COLO829 (cell line): ENCODE results near the gene OR1I1.

Experiments used
- DNase-seq: peaks from one replicate; pipeline ENCODE4 v3.0.0; 2012; ENCODE audit warnings: low spot score

OR1I1 gene

DNA sequence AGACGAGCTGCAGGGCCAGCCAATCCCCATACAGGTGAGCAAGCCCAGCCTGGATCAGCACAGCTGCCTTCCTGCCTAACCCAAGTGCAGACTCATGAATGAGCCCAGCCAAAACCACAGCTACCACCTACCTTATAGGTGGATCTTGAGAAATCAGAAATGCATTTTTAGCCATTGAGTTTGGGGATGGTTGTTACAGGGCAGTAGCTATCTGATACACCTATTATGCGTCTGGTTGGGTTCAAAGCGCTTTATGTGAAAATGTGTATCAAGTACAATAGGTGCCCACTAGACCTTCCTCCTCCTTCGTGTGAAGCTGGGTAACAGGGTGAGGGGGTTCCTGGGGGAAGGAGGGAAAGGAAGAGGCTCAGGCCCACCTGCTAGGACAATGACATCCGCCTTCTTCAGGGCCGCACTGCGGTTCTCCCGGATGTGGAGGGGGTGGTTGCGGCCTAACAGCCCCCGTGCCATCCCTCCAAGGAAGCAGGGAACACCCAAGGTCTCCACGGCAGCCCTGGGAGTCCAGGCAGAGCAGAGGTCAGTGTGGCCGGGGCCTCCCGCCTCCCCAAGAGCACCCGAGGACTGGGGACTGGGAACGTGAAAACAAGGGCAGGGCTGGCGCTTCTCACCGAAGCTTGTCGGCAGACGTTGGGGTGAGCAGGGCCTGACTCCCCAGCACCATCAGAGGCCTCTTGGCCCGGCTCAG is 36.9 kb downstream of the OR1I1 start:
- no peak for DNase-seq

DNA sequence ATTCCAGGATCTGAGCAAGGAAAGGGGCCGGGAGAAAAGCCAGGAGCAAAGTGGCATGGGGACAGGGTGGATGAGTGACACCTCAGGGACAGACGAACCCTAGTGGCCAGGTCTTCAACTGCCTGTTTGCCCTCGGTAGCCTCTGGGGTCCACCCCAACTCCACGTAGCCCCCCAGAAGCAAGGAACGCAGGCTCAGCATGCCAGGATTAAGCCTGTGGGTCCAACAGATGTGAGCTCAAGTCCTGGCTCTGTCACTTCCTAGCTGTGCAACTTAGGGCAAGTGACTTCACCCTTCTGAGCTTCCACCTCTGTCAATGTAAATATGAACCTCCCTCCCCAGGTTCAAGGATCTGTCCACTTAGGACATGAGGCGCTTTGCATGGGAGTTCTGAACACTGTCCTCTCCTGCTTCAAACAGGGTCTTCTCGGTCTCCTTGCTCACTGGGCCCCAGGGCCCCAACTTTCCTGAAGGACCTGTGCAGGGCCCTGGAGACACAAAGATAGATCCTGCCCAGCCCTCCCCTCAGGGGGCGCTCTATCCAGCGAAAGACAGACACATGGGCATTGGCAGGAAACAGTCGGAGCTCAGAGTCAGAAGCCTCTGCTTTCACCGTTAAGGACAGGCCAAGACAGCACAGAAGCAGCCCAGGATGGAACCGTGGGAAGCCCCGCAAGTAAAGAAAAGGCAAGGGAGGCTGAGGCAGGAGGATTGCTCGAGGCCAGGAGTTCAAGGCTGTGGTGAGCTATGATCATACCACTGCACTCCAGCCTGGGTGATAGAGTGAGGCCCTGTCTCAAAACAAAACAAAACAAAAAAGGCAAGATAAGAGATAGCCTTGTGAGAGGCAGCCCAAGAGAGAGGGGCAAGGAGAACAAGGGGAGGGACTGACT is 38.4 kb downstream of the OR1I1 start:
- DNase-seq, result no peak

DNA sequence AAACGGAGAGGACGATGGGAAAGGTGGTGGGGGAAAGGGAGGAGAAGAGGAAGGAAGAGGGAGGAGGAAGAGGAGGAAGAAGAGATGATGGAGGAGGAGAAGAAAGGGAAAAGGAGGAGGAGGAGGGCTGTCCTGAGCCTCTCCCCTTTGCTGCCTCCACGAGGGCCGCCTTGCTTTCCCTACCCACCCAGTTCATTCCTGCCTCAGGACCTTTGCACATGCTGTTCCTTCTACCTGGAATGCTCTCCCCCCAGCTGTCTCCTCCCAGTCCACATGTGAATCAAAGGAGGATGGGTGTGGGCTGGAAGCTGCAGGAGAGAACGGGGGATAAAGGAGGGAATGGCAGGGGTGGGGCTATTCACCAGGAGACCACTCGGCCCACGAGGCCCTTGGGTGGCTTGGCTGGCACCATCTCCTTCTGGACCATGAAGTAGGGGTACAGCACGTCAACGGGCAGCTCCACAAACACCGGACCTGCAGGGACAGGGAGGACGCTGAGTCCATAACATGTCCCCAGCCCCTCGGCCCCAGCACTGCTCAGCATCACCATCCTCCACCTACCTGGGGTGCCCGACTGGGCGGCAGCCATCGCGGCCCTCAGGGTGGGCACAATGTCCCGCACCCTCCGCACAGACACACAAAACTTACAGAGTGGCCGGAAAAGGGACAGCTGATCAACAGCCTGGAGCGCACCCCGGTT is 40.5 kb downstream of the OR1I1 start:
- DNase-seq, result no peak

DNA sequence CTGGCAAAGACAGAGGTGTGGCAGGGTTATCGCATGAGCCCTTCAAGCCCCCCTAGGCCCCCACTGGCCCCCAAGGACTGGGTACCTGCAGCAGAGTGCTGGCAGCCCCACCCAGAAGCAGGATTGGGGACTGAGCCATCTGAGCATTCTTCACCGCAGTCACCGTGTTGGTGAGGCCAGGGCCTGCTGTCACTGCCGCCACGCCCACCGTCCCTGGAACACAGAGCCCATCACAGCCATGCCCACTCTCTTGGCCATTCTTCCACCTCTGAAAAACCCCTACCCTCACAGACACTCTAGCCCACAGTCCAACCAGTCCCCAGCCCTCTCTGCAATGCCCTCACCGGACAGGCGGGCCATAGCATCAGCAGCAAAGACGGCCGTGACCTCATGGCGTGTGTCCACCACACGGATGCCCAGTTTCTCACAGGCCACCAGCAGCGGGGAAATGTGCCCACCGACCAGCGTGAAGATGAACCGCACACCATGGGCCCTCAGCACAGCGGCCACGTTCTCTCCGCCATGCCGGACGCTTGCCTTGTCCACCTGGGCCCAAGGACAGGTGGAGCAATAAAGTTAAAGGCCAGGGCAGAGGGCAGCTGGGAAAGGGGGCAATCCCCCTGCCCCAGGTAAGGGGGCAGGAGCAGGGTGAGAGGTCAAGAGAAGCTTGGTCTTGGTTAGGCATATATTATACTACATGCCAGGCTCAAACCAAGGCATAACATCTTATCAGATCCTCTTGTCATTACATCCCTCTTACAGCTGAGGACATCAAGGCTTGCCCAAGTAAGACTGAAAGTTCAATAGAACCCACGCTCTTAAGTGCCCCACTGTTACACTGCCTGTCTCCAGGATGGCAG is 41.2 kb downstream of the OR1I1 start:
- DNase-seq, result no peak

DNA sequence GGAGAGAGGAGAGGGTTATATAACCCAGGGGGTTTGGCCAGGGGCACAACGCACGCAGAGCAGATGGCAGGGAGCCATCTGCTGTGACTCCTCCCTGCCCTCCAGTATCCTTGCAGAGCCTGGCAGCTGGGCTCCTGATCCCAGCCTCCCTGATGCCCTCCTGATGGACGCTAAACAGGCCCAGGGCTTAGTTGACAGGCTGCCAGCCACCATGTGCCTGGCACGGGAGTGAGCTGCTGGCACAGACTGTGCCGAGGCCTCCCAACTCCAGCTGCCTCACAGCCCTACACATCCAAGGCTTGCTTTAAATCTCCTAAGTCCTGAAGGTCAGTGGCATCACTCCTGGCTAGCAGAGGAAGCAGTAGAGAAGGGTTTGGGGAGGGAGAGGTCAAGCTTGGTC is 41.9 kb downstream of the OR1I1 start:
- DNase-seq, result no peak

DNA sequence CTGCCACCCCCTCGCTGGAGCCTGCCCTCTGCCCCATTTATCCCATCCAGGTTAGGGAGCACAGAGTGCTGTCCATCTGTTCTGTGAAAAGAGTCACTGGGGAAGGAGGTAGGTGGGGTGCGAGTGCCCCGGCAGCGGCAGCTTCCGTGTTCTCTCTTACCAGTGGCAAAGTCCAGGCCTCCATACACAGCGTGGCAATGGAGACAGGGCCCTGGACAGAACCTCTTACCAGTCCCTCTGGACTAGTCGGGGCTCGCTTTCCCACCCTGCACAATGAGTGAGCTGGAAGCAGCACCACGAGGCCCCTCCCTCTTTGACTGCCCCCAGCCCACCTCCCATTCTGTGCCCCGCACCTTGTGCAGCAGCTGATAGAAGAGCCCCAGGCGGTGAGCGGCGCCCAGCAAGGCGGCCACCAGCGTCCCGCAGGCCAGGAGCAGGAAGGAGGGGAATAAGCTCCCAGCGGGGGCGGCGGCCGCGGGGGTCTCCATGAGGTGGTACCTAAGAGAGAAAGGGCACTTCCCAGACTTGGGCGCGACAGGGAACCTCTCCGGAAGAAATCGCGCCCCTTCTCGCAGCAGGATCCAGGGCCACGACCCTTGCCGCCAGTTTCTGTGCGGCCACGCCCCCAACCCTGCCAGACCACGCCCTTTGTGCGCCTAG is 42.7 kb downstream of the OR1I1 start:
- DNase-seq, result no peak

DNA sequence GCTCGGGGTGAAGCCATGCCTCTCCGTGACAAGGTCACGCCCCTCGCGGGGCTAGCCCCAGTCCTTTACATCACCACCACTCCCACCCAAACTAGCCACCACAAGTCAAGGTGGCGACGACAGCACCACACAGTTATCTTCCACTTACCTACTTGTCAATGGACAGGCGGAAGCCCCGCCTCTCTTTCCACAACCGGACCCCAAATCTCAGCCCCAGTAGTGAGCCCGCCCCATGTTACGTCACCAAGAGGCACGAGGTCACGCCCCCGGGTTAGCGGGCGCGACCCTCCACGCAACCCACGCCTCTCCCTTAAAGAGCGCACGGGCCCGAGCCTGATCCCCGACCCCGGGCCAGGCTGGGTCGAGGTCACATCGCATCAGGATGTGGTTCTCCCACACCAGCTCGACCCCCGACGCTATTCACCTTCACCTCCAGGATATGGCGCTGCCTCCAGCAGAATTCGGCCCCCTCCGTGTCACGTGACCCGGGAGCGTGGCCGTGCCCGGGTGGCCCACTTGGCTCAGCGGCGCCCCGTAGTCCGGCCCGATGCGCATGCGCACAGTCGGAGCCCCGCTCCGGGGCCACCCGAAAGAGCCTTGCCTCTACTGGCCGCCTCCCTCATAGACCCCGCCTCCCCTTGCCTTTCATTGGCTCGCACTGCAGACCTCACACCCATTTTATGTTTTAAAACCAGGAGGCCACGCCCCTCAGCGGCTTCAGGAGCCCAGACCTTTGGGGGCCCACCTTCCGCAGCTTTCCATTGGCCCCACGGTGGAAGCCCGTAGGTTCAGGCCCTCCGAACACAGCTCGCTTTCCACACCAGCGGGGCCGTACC is 43.4 kb downstream of the OR1I1 start:
- DNase-seq, result peak; percentile 97

DNA sequence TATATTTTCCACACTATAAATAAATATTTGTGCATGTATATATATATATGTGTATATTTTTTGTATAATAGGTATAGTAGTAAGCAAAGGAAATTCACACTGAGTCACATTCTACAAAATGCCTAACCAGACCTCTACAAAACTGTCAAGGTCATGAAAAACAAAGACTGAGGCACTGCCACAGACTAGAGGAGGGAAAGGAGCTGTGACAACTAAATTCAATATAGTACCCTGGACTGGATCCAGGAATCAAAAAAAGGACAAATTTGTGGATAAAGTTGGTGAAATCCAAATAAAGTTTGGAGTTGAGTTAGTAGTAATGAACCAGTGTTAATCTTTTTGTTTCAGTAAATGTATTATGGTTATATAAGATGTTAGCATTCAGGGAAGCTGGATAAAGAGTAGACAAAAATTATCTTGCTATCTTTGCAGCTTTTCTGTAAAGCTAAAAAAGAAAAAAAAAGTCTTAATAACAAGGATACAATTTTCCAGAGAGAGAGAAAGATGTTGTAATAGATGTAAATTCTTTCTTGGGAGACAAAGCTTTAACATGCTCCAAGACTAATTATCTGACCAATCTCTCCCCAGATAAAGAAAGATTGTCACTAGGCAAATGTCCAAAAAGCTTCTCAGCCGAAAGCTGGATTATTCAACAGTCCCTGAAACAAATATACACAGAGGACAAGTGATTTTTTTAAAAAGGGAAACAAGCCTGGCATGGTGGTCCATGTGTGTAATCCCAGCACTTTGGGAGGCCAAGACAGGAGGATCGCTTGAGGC is 44.3 kb downstream of the OR1I1 start:
- no peak for DNase-seq

DNA sequence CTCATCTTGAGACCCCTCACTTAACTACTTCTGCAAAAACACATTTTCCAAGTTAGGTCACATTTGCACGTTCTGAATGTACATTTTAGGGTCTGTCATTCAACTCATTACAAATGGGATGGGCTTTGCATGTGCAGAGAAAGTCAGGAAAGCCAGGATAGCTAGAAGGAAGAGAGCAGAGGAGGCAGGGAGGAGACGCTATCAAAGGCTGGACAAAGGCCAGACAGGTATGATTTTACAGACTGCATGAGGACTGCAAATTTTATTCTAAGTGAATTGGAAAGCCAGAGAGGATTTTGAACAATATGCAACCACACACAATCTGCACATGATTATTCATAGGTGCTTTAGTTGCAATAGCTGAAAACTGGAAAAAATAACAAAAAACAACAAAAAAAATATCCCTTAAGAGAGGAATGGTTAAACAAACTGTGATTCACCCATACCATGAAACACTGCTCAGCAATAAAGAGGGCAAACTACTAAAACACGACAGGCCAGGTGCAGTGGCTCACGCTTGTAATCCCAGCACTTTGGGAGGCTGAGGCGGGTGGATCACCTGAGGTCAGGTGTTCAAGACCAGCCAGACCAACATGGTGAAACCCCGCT is 46.3 kb downstream of the OR1I1 start:
- DNase-seq, result no peak

DNA sequence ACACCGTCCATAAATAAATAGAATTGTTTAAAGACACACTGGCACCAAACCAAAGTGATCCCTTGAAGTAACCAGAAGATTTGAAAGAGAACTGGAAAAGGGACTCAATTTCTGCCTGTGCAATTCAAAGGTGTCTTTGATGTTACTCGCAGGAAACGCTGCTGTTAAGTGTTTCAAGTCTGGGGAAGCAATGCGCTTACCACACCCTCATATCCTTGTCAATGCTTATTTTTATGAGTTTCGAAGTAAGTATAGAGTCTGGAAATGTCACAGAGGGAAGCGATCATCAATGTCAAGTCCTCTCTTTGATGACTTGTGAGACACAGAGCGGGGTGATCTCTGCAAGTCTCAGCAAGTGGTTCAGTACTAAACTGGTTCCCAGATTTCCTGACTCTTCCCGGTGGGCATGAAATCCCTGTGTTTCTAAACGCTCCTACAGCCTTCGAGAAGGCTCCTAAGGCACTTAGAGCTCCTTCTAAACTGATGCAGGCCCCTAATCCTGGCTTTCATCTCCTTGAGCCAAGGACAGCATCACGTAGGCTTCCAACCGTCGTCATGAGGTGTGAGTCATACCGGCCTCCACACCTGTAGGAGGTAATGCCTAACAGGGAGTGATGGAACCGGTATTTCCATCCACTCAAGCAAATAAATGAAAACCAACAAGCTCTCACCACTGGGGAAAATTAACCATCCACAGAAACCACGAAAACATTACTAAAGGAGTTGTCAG is 48.0 kb downstream of the OR1I1 start:
- DNase-seq, result no peak

DNA sequence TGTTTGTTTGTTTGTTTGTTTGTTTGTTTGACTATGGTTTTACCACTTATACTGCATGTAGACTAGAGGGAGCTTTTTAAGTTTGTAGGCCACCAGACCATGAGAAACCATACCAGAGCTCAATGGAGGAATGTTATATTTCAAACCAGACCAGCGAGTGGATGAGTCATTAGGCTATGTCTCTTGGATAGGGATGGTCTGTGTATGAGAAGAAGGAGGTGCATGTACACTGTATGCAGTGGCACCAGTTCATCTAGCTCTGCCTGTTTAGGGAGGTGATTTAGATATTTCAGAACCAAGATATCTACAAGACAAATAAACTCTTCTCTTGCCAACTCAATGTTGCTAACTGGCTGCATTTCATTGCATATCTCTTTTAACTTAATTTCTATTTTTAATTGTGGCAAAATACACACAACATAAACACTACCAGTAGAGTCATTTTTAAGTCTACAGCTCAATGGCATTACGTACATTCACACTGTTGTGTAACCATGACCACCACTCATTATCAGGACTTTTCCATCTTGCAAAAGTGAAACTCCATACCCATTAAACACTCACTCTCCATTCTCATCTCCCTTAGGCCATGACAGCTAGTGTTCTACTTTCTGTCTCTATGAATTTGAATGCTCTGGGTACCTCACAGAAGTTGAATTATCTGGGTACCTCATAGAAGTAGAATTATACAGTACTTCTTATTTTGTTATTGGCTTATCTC is 54.4 kb downstream of the OR1I1 start:
- no peak for DNase-seq

DNA sequence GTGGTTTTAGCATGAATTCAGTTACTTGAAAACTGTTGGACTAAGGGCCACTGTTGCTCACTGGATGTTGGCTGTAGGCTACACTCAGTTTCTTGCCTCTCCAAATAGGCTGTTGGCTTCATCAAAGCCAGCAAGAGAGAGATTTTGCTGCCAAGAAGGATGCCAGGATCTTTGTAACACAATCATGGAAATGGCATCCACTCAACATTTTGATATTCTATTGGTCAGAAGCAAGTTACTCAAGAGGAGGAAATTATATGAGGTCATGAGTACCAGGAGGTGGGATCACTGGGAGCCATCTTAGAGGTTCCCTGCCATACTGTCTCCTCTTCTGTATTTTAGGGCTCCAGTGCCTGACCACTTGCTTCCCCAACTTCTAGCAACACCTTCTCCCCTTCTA is 55.8 kb downstream of the OR1I1 start:
- DNase-seq, result no peak

DNA sequence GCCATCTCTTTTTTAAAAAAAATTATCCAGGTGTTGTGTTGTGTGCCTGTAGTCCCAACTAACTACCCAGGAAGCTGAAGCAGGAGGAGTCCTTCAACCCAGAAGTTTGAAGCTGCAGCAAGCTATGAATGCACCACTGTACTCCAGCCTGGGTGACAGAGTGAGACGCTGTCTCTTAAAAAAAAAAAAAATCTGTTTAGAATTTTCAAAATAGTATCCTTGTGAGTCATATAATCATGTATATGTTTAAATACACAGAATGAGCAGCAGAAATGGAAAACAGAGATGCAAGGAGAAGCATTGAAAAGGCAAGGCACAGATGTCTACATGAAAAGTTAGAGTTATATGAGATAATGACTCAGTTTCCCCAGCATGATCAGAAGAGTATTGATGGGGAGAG is 56.4 kb downstream of the OR1I1 start:
- peak; percentile 54 for DNase-seq

DNA sequence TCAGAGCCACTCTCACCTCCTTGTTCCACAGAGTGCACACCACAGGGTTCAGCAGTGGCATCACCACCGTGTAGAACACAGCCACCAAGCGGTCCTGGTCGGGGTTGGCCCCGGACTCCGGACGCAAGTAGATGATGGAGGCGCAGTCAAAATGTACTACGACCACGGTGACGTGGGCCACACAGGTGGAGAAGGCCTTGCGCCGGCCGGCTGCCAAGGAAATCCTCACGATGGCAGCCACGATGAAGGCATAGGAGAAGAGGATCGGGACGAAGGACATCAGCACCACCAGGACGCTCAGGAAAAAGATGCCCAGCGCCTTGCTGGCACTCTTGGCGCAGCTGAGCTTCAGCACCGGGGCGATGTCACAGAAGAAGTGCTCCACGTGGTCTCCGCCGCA is 59.1 kb downstream of the OR1I1 start:
- DNase-seq, result no peak

DNA sequence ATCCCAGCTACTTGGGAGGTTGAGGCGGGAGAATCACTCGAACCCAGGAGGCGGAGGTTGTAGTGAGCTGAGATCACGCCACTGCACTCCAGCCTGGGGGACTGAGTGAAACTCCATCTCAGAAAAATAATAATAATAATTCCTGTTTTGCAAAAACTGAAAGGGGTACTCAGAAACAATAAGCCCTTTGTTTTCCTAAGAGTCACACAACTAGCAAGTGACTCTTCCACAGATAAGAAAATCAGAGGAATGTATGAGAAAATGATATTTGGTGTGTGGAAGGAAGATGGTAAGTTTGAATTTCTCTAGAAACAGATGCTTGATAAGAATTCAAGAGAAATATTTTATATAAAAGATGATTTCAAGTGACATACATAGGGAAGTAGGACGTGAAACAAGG is 60.3 kb downstream of the OR1I1 start:
- DNase-seq, result peak; percentile 74
